Hair follicular keratinocyte (primary cell): ENCODE measurements around the gene SCD. TPM values are rescaled to one million over a fixed set of nuclear protein-coding genes. Genes with fewer than 3 reads are reported as not detected.

Experiments
- total RNA-seq: library from RNA; depleted of rRNA; stranded (reverse); fragments of >200 nt; gene quantifications from 2 replicates; pipeline ENCODE4 v1.2.3, GENCODE V29; 2015

The SCD gene
- 545 and 638 TPM in 2 replicates for total RNA-seq

DNA sequence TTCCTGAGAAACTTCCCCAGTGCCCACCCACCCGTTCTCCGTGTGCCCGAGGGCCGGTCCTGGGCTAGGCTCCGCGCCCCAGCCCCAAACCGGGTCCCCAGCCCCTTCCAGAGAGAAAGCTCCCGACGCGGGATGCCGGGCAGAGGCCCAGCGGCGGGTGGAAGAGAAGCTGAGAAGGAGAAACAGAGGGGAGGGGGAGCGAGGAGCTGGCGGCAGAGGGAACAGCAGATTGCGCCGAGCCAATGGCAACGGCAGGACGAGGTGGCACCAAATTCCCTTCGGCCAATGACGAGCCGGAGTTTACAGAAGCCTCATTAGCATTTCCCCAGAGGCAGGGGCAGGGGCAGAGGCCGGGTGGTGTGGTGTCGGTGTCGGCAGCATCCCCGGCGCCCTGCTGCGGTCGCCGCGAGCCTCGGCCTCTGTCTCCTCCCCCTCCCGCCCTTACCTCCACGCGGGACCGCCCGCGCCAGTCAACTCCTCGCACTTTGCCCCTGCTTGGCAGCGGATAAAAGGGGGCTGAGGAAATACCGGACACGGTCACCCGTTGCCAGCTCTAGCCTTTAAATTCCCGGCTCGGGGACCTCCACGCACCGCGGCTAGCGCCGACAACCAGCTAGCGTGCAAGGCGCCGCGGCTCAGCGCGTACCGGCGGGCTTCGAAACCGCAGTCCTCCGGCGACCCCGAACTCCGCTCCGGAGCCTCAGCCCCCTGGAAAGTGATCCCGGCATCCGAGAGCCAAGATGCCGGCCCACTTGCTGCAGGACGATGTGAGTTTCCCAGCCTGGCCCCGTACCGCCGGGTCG lies at the start of gene SCD:
Gene SCD, plus strand, starts transcription at position 469 of the 803 bp plus-strand sequence. Its CDS starts 272 bp downstream, at position 741.

DNA sequence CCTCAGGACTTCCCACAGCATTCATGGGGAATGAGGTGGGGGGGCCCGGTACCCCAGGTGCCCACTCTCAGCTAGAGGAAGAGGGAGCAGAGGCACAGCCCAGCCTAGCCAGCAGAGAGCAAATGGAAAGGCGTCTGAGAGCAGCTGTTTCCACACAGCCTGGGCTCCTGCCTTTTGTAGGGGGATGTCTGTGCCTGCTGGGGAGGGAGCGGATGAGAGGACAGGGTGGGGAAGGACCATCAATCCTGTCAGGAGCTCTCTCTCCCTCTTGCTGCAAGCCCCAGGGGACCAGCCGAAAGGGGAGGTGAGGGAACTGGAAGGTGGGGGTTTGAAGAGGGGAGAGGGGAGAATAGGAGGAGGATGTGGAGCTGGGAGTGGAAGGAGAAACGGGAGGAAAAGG lies 17.0 kb upstream of the SCD start, which contains the start of gene PKD2L1:
Gene PKD2L1, minus strand, starts transcription at position 150 of the 400 bp plus-strand sequence. Its CDS starts 125 bp downstream, at position 25.

Other genes with a start within 250 kb of the SCD start
- gene ERLIN1, start 161.2 kb upstream of the SCD start, total RNA-seq, result 31.4 and 32.8 TPM in 2 replicates
- 15.2 and 18.3 TPM in 2 replicates for gene CHUK, start 117.6 kb upstream of the SCD start, total RNA-seq
- gene CWF19L1, start 79.6 kb upstream of the SCD start, total RNA-seq, result 23.1 and 29.8 TPM in 2 replicates
- gene BLOC1S2, start 60.6 kb upstream of the SCD start, total RNA-seq, result 68.0 and 81.5 TPM in 2 replicates
- not detected in 2 replicates for gene PKD2L1, start 17.0 kb upstream of the SCD start, total RNA-seq
- gene WNT8B, start 115.8 kb downstream of the SCD start, total RNA-seq, result not detected in 2 replicates
- 0.47 and 0.61 TPM in 2 replicates for gene SEC31B, start 172.6 kb downstream of the SCD start, total RNA-seq
- 267 and 286 TPM in 2 replicates for gene NDUFB8, start 182.6 kb downstream of the SCD start, total RNA-seq
- 4.0 and 7.4 TPM in 2 replicates for gene HIF1AN, start 188.7 kb downstream of the SCD start, total RNA-seq